BLaER1 (cell line): ENCODE measurements around the gene ACSL3.
A peak's percentile ranks its signal among the peaks of the same experiment; 100 is the strongest.

ENCODE experiments used
- H3K27ac ChIP-seq: shearing (Covaris generic); formaldehyde crosslinking; 2 replicates; pipeline ENCODE4 v1.8.1; 2022
- H3K27me3 ChIP-seq: shearing (Covaris generic); formaldehyde crosslinking; 2 replicates; pipeline ENCODE4 v1.8.1; 2022
- H3K36me3 ChIP-seq: shearing (Covaris generic); formaldehyde crosslinking; 2 replicates; pipeline ENCODE4 v1.8.1; 2022
- H3K4me1 ChIP-seq: shearing (Covaris generic); formaldehyde crosslinking; 2 replicates; pipeline ENCODE4 v1.8.1; 2022
- H3K4me2 ChIP-seq: shearing (Covaris generic); formaldehyde crosslinking; 2 replicates; pipeline ENCODE4 v1.8.1; 2022
- H3K4me3 ChIP-seq: shearing (Covaris generic); formaldehyde crosslinking; 2 replicates; pipeline ENCODE4 v1.8.1; 2022
- H3K9ac ChIP-seq: shearing (Covaris generic); formaldehyde crosslinking; 2 replicates; pipeline ENCODE4 v1.8.1; 2022
- H3K9me3 ChIP-seq: shearing (Covaris generic); formaldehyde crosslinking; 2 replicates; pipeline ENCODE4 v1.8.1; 2022
- H4K20me1 ChIP-seq: shearing (Covaris generic); formaldehyde crosslinking; 2 replicates; pipeline ENCODE4 v1.8.1; 2022
- Cebpa-rat ChIP-seq: shearing (Covaris generic); IDR thresholded peaks from 2 replicates; pipeline ENCODE4 v1.8.1; 2022

Gene ACSL3

DNA sequence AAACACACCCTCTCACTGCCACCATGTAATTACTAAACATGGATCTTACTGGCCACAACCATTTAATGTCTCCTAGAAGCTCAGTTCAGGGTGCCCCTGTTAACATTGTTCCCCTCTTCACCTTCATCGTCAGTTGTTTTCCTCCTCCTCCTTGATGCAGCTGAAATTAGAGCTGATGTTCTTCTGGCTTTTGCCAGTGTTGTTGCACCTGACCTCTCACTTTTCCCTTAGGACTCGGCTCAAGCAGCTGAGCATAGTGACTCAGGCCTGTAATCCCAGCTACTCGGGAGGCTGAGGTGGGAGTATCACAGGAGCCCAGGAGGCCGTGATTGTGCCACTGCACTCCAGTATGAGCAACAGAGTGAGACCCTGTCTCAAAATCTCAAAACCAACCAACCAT is 70.8 kb downstream of the ACSL3 start:
- TF ChIP-seq Cebpa-rat = no peak
- Histone ChIP-seq H3K4me3 (no peak overlapping the region), H3K9me3 (peaks cover 2% of the 10 kb centered on the region), H3K27me3 (no peaks in the 10 kb centered on the region), H3K9ac (no peak overlapping the region), H3K36me3 (peaks cover 75% of the 10 kb centered on the region), H4K20me1 (no peaks in the 10 kb centered on the region), H3K4me1 (no peaks in the 10 kb centered on the region), H3K4me2 (no peak overlapping the region), H3K27ac (no peak overlapping the region)

DNA sequence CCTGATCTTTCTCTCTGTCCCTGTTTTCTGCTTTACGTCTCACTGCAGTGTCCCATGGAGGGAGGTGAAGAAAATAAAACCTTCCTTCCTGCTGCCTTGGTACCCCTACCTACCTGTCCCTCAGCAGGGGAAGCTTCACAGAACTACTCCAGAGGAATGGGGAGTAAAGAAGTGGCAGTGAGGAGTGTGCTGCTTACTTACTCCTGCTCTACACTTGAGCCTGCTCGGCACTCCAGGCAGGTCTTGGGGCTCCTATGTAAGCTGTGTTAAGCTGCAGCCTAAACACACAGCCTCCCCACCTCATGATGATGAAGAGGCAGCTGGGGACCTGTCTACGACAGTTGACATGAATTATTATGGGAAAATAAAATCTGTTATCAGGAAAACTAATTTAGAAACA is 72.6 kb downstream of the ACSL3 start:
- Histone ChIP-seq H3K27ac (no peak overlapping the region), H3K36me3 (peaks cover 74% of the 10 kb centered on the region), H4K20me1 (no peaks in the 10 kb centered on the region), H3K9ac (no peak overlapping the region), H3K4me2 (no peak overlapping the region), H3K27me3 (no peaks in the 10 kb centered on the region), H3K9me3 (peaks cover 13% of the 10 kb centered on the region), H3K4me1 (no peaks in the 10 kb centered on the region), H3K4me3 (no peak overlapping the region)
- no peak for TF ChIP-seq Cebpa-rat

DNA sequence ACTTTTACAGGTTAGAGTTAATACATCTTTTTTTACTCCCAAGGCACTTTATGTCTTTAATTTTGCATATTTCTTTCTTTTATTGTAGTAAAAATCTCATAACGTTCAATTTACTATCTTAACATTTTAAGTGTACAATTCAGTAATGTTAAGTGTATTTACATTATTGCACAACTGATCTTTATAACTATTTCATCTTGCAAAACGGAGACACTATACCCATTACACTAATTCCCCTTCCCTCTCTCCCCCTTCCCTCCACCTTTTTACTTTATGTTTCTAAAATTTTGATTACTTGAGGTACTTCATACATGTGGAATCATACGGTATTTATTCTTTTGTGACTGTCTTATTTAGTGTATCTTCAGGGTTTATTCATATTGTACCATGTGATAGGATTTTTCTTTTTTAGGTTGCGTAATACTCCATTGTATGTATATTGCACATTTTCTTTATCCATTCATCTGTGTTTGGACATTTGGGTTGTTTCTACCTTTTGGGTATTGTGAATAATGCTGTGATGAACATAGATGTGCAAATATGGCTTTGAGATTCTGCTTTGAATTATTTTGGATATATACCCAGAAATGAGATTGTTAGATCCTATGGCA is 75.0 kb downstream of the ACSL3 start:
- Histone ChIP-seq H3K9ac (no peak overlapping the region), H3K9me3 (peaks cover 16% of the 10 kb centered on the region), H3K4me1 (no peaks in the 10 kb centered on the region), H3K27me3 (no peaks in the 10 kb centered on the region), H3K4me3 (no peak overlapping the region), H3K36me3 (peaks cover 87% of the 10 kb centered on the region), H3K27ac (no peak overlapping the region), H4K20me1 (peaks cover 12% of the 10 kb centered on the region), H3K4me2 (no peak overlapping the region)
- peak; percentile 73; the same call in 1 of the 2 replicates for TF ChIP-seq Cebpa-rat

DNA sequence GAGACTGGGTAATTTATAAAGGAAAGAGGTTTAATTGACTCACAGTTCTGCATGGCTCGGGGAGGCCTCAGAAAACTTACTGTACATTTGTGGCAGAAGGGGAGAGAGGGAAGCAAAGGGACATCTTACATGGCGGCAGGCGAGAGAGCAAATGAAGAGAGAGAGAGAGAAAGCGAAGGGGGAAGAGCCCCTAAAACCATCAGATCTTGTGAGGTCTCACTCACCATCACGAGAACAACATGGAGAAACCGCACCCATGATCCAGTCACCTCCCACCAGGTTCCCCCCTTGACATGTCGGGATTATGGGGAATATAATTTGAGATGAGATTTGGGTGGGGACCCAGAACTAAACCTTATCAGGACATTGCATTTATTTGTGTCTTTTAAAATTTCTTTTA is 75.9 kb downstream of the ACSL3 start:
- Histone ChIP-seq H3K36me3 (peaks cover 87% of the 10 kb centered on the region), H3K9ac (no peak overlapping the region), H3K4me3 (no peak overlapping the region), H3K9me3 (peaks cover 16% of the 10 kb centered on the region), H3K4me1 (no peaks in the 10 kb centered on the region), H4K20me1 (peaks cover 12% of the 10 kb centered on the region), H3K4me2 (no peak overlapping the region), H3K27me3 (no peaks in the 10 kb centered on the region), H3K27ac (no peak overlapping the region)
- TF ChIP-seq Cebpa-rat = no peak

DNA sequence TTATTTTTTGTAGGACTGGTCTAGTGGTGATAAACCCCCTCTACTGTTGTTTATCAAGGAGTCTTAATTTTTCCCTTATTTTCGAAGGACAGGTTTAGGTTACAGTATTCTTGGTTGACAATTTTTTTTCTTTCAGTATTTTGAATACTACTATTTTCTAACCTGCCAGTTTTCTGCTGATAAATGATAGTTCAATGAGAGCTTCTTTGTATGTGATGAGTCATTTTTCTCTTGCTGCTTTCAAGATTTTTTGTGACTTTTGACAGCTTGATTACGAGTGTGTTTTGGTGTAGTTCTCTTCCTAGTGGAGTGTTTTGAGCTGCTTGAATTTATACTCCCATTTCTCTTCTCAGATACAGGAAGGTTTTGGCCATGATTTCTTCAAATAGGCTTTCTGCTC is 77.5 kb downstream of the ACSL3 start:
- peaks cover 12% of the 10 kb centered on the region for H4K20me1 ChIP-seq
- H3K27ac ChIP-seq = no peak overlapping the region
- peaks cover 16% of the 10 kb centered on the region for H3K9me3 ChIP-seq
- TF ChIP-seq Cebpa-rat = no peak
- H3K9ac ChIP-seq = no peak overlapping the region
- H3K4me2 ChIP-seq = no peak overlapping the region
- H3K4me1 ChIP-seq = no peaks in the 10 kb centered on the region
- peaks cover 75% of the 10 kb centered on the region for H3K36me3 ChIP-seq
- H3K4me3 ChIP-seq = no peak overlapping the region
- no peaks in the 10 kb centered on the region for H3K27me3 ChIP-seq

DNA sequence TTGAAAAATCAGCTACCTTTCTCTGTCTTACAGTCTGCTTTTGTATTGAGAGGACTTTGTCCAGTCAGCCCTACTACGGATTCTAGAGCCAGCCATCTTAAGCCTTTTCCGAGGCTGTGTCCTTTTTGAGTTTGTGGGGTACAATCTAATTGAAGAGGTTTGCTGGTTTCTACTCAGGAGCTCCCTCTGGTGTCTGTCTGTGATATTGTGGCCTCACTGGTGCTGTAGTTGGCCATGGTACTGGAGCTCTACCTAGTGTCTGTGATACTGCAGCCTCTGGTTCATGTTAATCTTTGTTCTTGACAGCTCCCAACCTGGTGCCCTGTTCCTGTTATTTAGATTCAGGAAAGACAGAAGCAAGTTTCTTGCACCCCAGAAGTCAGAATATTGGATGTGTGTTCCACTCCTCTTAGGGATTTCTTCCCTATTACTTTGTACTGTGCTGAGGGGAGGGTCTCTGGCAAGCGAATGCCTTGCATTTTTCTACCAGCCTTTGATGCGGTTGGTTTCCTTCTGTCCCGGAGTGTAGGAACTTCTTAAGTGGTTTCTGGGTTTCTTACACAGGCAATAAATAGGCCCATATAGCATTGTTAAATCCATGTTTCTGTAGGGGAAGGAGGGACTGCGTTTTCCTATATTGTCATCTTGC is 78.5 kb downstream of the ACSL3 start:
- no peak overlapping the region for H3K27ac ChIP-seq
- H3K9me3 ChIP-seq = peaks cover 16% of the 10 kb centered on the region
- no peak overlapping the region for H3K4me2 ChIP-seq
- no peak overlapping the region for H3K4me3 ChIP-seq
- no peak for TF ChIP-seq Cebpa-rat
- no peaks in the 10 kb centered on the region for H3K27me3 ChIP-seq
- no peak overlapping the region for H3K9ac ChIP-seq
- peaks cover 67% of the 10 kb centered on the region for H3K36me3 ChIP-seq
- no peaks in the 10 kb centered on the region for H3K4me1 ChIP-seq
- H4K20me1 ChIP-seq = peaks cover 12% of the 10 kb centered on the region

DNA sequence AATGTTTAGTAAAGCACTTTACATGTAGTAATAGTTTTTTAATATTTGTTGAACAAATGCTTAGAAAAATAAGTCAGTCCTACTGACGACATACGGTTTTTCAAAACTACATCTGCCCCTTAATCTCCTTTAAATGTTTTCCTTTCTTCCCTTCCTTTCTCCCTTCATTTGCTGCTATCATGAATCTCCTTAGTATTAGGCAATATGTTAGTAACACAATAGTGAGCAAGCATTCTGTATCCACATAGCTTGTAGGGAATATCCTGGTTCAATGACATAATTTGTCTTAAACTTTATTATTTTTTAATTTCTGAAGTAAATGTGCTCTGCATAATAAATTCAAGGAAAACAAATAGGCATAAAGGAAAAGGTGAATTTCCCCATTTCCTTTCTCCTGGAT is 79.1 kb downstream of the ACSL3 start:
- TF ChIP-seq Cebpa-rat = no peak
- Histone ChIP-seq H3K27ac (no peak overlapping the region), H4K20me1 (peaks cover 12% of the 10 kb centered on the region), H3K4me3 (no peak overlapping the region), H3K9me3 (peaks cover 16% of the 10 kb centered on the region), H3K9ac (no peak overlapping the region), H3K4me2 (no peak overlapping the region), H3K27me3 (no peaks in the 10 kb centered on the region), H3K36me3 (peaks cover 60% of the 10 kb centered on the region), H3K4me1 (no peaks in the 10 kb centered on the region)

DNA sequence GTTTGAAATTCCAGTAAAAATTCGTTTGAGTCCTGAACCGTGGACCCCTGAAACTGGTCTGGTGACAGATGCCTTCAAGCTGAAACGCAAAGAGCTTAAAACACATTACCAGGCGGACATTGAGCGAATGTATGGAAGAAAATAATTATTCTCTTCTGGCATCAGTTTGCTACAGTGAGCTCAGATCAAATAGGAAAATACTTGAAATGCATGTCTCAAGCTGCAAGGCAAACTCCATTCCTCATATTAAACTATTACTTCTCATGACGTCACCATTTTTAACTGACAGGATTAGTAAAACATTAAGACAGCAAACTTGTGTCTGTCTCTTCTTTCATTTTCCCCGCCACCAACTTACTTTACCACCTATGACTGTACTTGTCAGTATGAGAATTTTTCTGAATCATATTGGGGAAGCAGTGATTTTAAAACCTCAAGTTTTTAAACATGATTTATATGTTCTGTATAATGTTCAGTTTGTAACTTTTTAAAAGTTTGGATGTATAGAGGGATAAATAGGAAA is 80.7 kb downstream of the ACSL3 start:
- Histone ChIP-seq H3K4me2 (no peak overlapping the region), H3K27ac (no peak overlapping the region), H4K20me1 (peaks cover 12% of the 10 kb centered on the region), H3K27me3 (no peaks in the 10 kb centered on the region), H3K4me1 (no peaks in the 10 kb centered on the region), H3K36me3 (peaks cover 46% of the 10 kb centered on the region), H3K9me3 (peaks cover 15% of the 10 kb centered on the region), H3K9ac (no peak overlapping the region), H3K4me3 (no peak overlapping the region)
- TF ChIP-seq Cebpa-rat = no peak

DNA sequence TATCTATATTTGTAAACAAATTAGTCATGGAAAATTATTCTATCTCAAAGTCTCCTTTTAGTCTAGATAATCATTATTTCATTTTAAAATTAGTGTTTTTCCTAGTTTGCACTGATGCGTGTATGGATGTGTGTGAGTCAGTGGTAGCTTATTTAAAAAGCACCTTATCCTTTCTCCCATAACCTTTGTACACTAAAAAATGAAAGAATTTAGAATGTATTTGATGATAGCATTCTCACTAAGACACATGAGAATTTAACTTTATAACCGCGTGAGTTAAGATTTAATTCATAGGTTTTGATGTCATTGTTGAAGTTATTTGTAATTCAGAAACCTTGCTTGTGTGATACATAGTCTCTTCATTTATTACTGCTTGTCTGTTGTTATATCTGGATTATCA is 81.7 kb downstream of the ACSL3 start:
- peaks cover 12% of the 10 kb centered on the region for H4K20me1 ChIP-seq
- no peak overlapping the region for H3K4me3 ChIP-seq
- no peaks in the 10 kb centered on the region for H3K4me1 ChIP-seq
- H3K27me3 ChIP-seq = no peaks in the 10 kb centered on the region
- H3K27ac ChIP-seq = no peak overlapping the region
- H3K4me2 ChIP-seq = no peak overlapping the region
- peaks cover 39% of the 10 kb centered on the region for H3K36me3 ChIP-seq
- H3K9ac ChIP-seq = no peak overlapping the region
- TF ChIP-seq Cebpa-rat = no peak
- H3K9me3 ChIP-seq = peaks cover 8% of the 10 kb centered on the region

DNA sequence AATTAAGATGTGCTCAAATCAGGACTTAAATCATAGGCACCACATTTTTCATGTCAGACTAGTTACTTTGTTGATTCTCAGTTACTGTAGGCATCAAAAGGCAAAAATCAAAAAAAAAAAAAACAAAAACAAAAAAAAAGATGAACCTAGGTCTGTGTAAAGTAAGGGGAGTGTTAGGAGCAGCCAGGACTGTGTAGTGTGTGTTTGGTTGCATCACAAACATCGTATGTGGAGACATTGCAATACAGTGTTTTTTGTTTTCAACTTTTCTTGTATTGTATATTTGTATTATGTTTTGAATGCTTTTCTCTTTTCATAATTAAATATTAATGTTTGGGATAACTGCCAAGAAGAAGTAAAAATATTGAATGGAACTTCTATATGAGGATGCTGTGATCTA is 82.1 kb downstream of the ACSL3 start:
- Histone ChIP-seq H3K27me3 (no peaks in the 10 kb centered on the region), H3K9me3 (peaks cover 8% of the 10 kb centered on the region), H3K4me3 (no peak overlapping the region), H4K20me1 (peaks cover 12% of the 10 kb centered on the region), H3K27ac (no peak overlapping the region), H3K36me3 (peaks cover 35% of the 10 kb centered on the region), H3K9ac (no peak overlapping the region), H3K4me1 (no peaks in the 10 kb centered on the region), H3K4me2 (no peak overlapping the region)
- TF ChIP-seq Cebpa-rat = no peak
